IMR-90 (cell line): ENCODE measurements around the gene SNAPC4. TPM values are rescaled to one million over a fixed set of nuclear protein-coding genes. Genes with fewer than 3 reads are reported as not detected.

Source experiments
- ATAC-seq: fragments of 200-7000 bp; cut with Tn5 transposase; 2 replicates; pipeline ENCODE4 v1.9.1; 2020; ENCODE audit warnings: low read depth, mild to moderate bottlenecking, moderate library complexity
- BruUV-seq: library from RNA; stranded (reverse); fragments of 400-500 nt; replicated peaks from 2 replicates; lab custom pipeline; 2021; lab: Mats Ljungman, UMichigan
- CTCF ChIA-PET: fragments of 300-600 bp; formaldehyde crosslinking; extraction: SDS; loops from one replicate; lab custom pipeline; 2021; ENCODE audit warnings: antibody characterized with exemption; lab: Yijun Ruan, JAX
- POLR2A ChIA-PET: fragments of 300-600 bp; sonication (Branson Sonifier 250); formaldehyde crosslinking; loops from one replicate; lab custom pipeline; 2022; ENCODE audit warnings: antibody characterized with exemption; ENCODE audit not compliant: unreplicated experiment; lab: Charles Lee
- DNase-seq: peaks from one replicate; pipeline ENCODE4 v3.0.0; 2013
- H2AFZ ChIP-seq: replicated peaks from 2 replicates; pipeline ENCODE3; 2013; ENCODE audit warnings: low read length, mild to moderate bottlenecking; ENCODE audit not compliant: poor library complexity
- H2AK5ac ChIP-seq: 2 replicates; pipeline ENCODE4 v1.6.1; 2013; ENCODE audit warnings: low read depth, low read length, inconsistent platforms
- H2AK9ac ChIP-seq: replicated peaks from 2 replicates; pipeline ENCODE3; 2013; ENCODE audit warnings: mild to moderate bottlenecking, low read depth, low read length, moderate library complexity; ENCODE audit not compliant: poor library complexity
- H2BK120ac ChIP-seq: 2 replicates; pipeline ENCODE4 v1.6.1; 2013; ENCODE audit warnings: low read depth, low read length, inconsistent platforms
- H2BK15ac ChIP-seq: 3 replicates; pipeline ENCODE4 v1.6.1; 2013; ENCODE audit warnings: low read depth, low read length, inconsistent platforms
- H2BK20ac ChIP-seq: 2 replicates; pipeline ENCODE4 v1.6.1; 2013; ENCODE audit warnings: low read depth, mild to moderate bottlenecking, inconsistent platforms, low read length, moderate library complexity
- H2BK5ac ChIP-seq: 2 replicates; pipeline ENCODE4 v1.6.1; 2013; ENCODE audit warnings: mild to moderate bottlenecking, low read depth, low read length, inconsistent platforms; ENCODE audit not compliant: poor library complexity, severe bottlenecking
- H3K14ac ChIP-seq: replicated peaks from 2 replicates; pipeline ENCODE4 v1.6.1; 2013; ENCODE audit warnings: low read depth, low read length, inconsistent platforms
- H3K18ac ChIP-seq: 2 replicates; pipeline ENCODE4 v1.6.1; 2013; ENCODE audit warnings: low read depth, low read length, control low read depth
- H3K23ac ChIP-seq: 2 replicates; pipeline ENCODE4 v1.6.1; 2013; ENCODE audit warnings: low read depth, low read length, inconsistent platforms
- H3K27ac ChIP-seq: 2 replicates; pipeline ENCODE4 v1.5.1; 2013; ENCODE audit warnings: mild to moderate bottlenecking, control low read depth, low read length; ENCODE audit not compliant: insufficient read depth
- H3K27me3 ChIP-seq: 2 replicates; pipeline ENCODE4 v1.6.1; 2013; ENCODE audit warnings: low read length; ENCODE audit not compliant: control insufficient read depth, insufficient read depth
- H3K36me3 ChIP-seq: 2 replicates; pipeline ENCODE4 v1.6.1; 2013; ENCODE audit warnings: low read length, mixed read lengths; ENCODE audit not compliant: control insufficient read depth, insufficient read depth
- H3K4ac ChIP-seq: 2 replicates; pipeline ENCODE4 v1.6.1; 2013; ENCODE audit warnings: low read depth, low read length, inconsistent platforms
- H3K4me1 ChIP-seq: 2 replicates; pipeline ENCODE4 v1.6.1; 2013; ENCODE audit warnings: low read length, mixed read lengths; ENCODE audit not compliant: control insufficient read depth, insufficient read depth
- H3K4me2 ChIP-seq: 2 replicates; pipeline ENCODE4 v1.6.1; 2013; ENCODE audit warnings: low read depth, mild to moderate bottlenecking, control low read depth, low read length, moderate library complexity
- H3K4me3 ChIP-seq: 2 replicates; pipeline ENCODE4 v1.5.1; 2013; ENCODE audit warnings: low read depth, mild to moderate bottlenecking, control low read depth, low read length, moderate library complexity; ENCODE audit not compliant: insufficient read depth
- H3K56ac ChIP-seq: 2 replicates; pipeline ENCODE4 v1.6.1; 2013; ENCODE audit warnings: low read length, inconsistent platforms; ENCODE audit not compliant: insufficient read depth; ENCODE audit errors: extremely low read depth
- H3K79me1 ChIP-seq, 2 experiments: 2 replicates each; pipeline ENCODE4 v1.6.1; 2013; ENCODE audit warnings: low read length in 2 of 2, inconsistent platforms in 1 of 2, low read depth in 1 of 2
- H3K9ac ChIP-seq: 2 replicates; pipeline ENCODE4 v1.6.1; 2013; ENCODE audit warnings: low read depth, low read length, control low read depth
- H3K9me1 ChIP-seq: 2 replicates; pipeline ENCODE4 v1.6.1; 2013; ENCODE audit warnings: low read length, inconsistent platforms; ENCODE audit not compliant: insufficient read depth
- H3K9me3 ChIP-seq: 2 replicates; pipeline ENCODE4 v1.6.1; 2013; ENCODE audit warnings: low read length; ENCODE audit not compliant: control insufficient read depth, insufficient read depth
- H4K20me1 ChIP-seq: 2 replicates; pipeline ENCODE4 v1.6.1; 2013; ENCODE audit warnings: low read length, inconsistent platforms; ENCODE audit not compliant: insufficient read depth
- H4K5ac ChIP-seq: 2 replicates; pipeline ENCODE4 v1.6.1; 2013; ENCODE audit warnings: mild to moderate bottlenecking, low read depth, low read length, control low read depth
- H4K8ac ChIP-seq, 2 experiments: 2 replicates each; pipeline ENCODE4 v1.6.1; 2013; ENCODE audit warnings: low read depth in 2 of 2, low read length in 2 of 2, control low read depth in 1 of 2, inconsistent platforms in 1 of 2
- H4K91ac ChIP-seq: 2 replicates; pipeline ENCODE4 v1.6.1; 2013; ENCODE audit warnings: low read depth, low read length, inconsistent platforms; ENCODE audit not compliant: insufficient read depth
- BHLHE40 ChIP-seq: fragments of 150-350 bp; IDR thresholded peaks from 2 replicates; pipeline ENCODE4 v1.6.1; 2016; ENCODE audit warnings: mild to moderate bottlenecking, low read depth, low read length
- CEBPB ChIP-seq: IDR thresholded peaks from 2 replicates; pipeline ENCODE4 v1.6.1; 2012; ENCODE audit warnings: low read depth, low read length, improper control_type of control experiment
- CHD1 ChIP-seq: IDR thresholded peaks from 2 replicates; pipeline ENCODE4 v1.6.1; 2012; ENCODE audit warnings: low read depth, low read length, improper control_type of control experiment
- ELK1 ChIP-seq: fragments of 150-350 bp; IDR thresholded peaks from 2 replicates; pipeline ENCODE4 v1.6.1; 2016; ENCODE audit warnings: low read depth, mild to moderate bottlenecking, low read length, moderate library complexity, borderline replicate concordance
- FOS ChIP-seq: fragments of 150-350 bp; IDR thresholded peaks from 2 replicates; pipeline ENCODE4 v1.6.1; 2016; ENCODE audit warnings: low read depth, low read length
- MAFK ChIP-seq: IDR thresholded peaks from 2 replicates; pipeline ENCODE4 v1.6.1; 2012; ENCODE audit warnings: low read depth, low read length, improper control_type of control experiment
- MAZ ChIP-seq: IDR thresholded peaks from 2 replicates; pipeline ENCODE4 v1.6.1; 2012; ENCODE audit warnings: low read depth, mild to moderate bottlenecking, low read length, improper control_type of control experiment, moderate library complexity, borderline replicate concordance
- MXI1 ChIP-seq: IDR thresholded peaks from 2 replicates; pipeline ENCODE4 v1.6.1; 2012; ENCODE audit warnings: low read depth, mild to moderate bottlenecking, low read length, moderate library complexity, borderline replicate concordance
- NFE2L2 ChIP-seq: fragments of 150-350 bp; IDR thresholded peaks from 2 replicates; pipeline ENCODE4 v1.6.1; 2016; ENCODE audit warnings: low read depth, mild to moderate bottlenecking, low read length
- POLR2A ChIP-seq: IDR thresholded peaks from 2 replicates; pipeline ENCODE4 v1.6.1; 2012; ENCODE audit warnings: mild to moderate bottlenecking, low read depth, low read length
- RAD21 ChIP-seq: IDR thresholded peaks from 2 replicates; pipeline ENCODE4 v1.6.1; 2012; ENCODE audit warnings: low read length, improper control_type of control experiment
- RCOR1 ChIP-seq: IDR thresholded peaks from 2 replicates; pipeline ENCODE4 v1.6.1; 2012; ENCODE audit warnings: mild to moderate bottlenecking, low read length, improper control_type of control experiment; ENCODE audit not compliant: insufficient replicate concordance
- RFX5 ChIP-seq: IDR thresholded peaks from 2 replicates; pipeline ENCODE4 v1.8.0; 2012; ENCODE audit warnings: low read depth, mild to moderate bottlenecking, low read length, moderate library complexity
- SMC3 ChIP-seq: fragments of 150-350 bp; IDR thresholded peaks from 2 replicates; pipeline ENCODE4 v1.6.1; 2016; ENCODE audit warnings: low read depth, mild to moderate bottlenecking, antibody characterized with exemption, low read length, moderate library complexity
- USF2 ChIP-seq: fragments of 150-350 bp; IDR thresholded peaks from 2 replicates; pipeline ENCODE4 v1.6.1; 2017; ENCODE audit warnings: mild to moderate bottlenecking, antibody characterized with exemption, low read length, low read depth
- WGBS, 2 experiments: methylation state at CpG; one replicate each; pipeline versions ENCODE4 v1.1.5 to v1.1.7; 2013; ENCODE audit warnings: missing lambda C conversion rate in 2 of 2; ENCODE audit not compliant: insufficient read length in 1 of 2; ENCODE audit errors: extremely low coverage in 2 of 2; 5-methylcytosine and 5-hydroxymethylcytosine counted together
- dilution Hi-C: fragments of 300-500 bp; cut with HindIII; formaldehyde crosslinking; loops from one replicate; pipeline ENCODE4 v1.14.3; 2018; ENCODE audit warnings: low sequenced_read_pairs; ENCODE audit not compliant: unreplicated experiment
- in situ Hi-C: fragments of 300-500 bp; cut with MboI; formaldehyde crosslinking; loops from 3 replicates; pipeline ENCODE4 v1.14.3; 2019; ENCODE audit warnings: low sequenced_read_pairs, inconsistent platforms, mixed read lengths
- intact Hi-C: fragments of 100-400 bp; cut with micrococcal nuclease; formaldehyde crosslinking; loops from 2 replicates; pipeline ENCODE4 v1.10.0; 2022
- polyA plus RNA-seq, 3 experiments: library from polyadenylated mRNA; depleted of rRNA; stranded (reverse); fragments of >200 nt; gene quantifications; 2 replicates each; pipeline ENCODE4 v1.2.3, GENCODE V29; 2012; ENCODE audit warnings: low replicate concordance in 1 of 3
- total RNA-seq: library from RNA; depleted of rRNA; stranded (reverse); fragments of >200 nt; gene quantifications from 2 replicates; pipeline ENCODE4 v1.2.3, GENCODE V29; 2012
- TF ChIP-seq, protein P1 (sequence below): conservative IDR thresholded peaks from 2 replicates; pipeline ENCODE4 v1.5.1; 2012; ENCODE audit warnings: mild to moderate bottlenecking, low read depth, low read length, improper control_type of control experiment

SNAPC4 gene
- total and polyA plus RNA-seq, 2 of the 4 experiments (the other 2 are of a cell fraction) = 2.5 to 6.5 TPM

- Histone ChIP-seq H2AK5ac (no peak overlapping the region), H3K56ac (no peak overlapping the region), H2BK15ac (no peak overlapping the region), H3K9ac (no peak overlapping the region), H2AFZ (no peak overlapping the region), H3K9me3 (no peaks in the 10 kb centered on the region), H4K91ac (no peak overlapping the region), H3K27ac (no peak overlapping the region), H4K5ac (no peak overlapping the region), H2AK9ac (no peak overlapping the region), H4K8ac (no peak overlapping the region), H2BK5ac (no peak overlapping the region), H3K27me3 (no peaks in the 10 kb centered on the region), H3K4ac (no peak overlapping the region), H3K4me3 (no peak overlapping the region), H2BK120ac (no peak overlapping the region), H3K36me3 (peaks cover 66% of the 10 kb centered on the region), H3K14ac (no peak overlapping the region), H2BK20ac (no peak overlapping the region), H3K18ac (no peak overlapping the region), H3K4me1 (peaks cover 7% of the 10 kb centered on the region), H3K79me1 (peaks cover 2 to 59% of the 10 kb centered on the region in 2 experiments; a peak in 3 of 4 replicates), H3K9me1 (peaks cover 5% of the 10 kb centered on the region; the same call in 1 of the 2 replicates), H3K4me2 (no peak overlapping the region), H3K23ac (no peak overlapping the region), H4K20me1 (peaks cover 47% of the 10 kb centered on the region)
- BruUV-seq = no TSS peak
- DNase-seq (no peak), ATAC-seq (no peak)
- WGBS, 2 experiments = 60% methylated on average over 1 of the region's 5 CpGs; no CpG with 5 or more reads in 1 of the 2 experiments
- in situ Hi-C loops (no loop called here), intact Hi-C loops (no loop called here), dilution Hi-C loops (no loop called here)
- TF ChIP-seq CEBPB (no peak), NFE2L2 (no peak), SMC3 (no peak), POLR2A (no peak), MAFK (no peak), ELK1 (no peak), RFX5 (no peak), FOS (no peak), USF2 (no peak), MXI1 (no peak), RCOR1 (no peak), RAD21 (no peak), CHD1 (no peak), MAZ (no peak), BHLHE40 (no peak)
- TF ChIP-seq, protein P1, sequence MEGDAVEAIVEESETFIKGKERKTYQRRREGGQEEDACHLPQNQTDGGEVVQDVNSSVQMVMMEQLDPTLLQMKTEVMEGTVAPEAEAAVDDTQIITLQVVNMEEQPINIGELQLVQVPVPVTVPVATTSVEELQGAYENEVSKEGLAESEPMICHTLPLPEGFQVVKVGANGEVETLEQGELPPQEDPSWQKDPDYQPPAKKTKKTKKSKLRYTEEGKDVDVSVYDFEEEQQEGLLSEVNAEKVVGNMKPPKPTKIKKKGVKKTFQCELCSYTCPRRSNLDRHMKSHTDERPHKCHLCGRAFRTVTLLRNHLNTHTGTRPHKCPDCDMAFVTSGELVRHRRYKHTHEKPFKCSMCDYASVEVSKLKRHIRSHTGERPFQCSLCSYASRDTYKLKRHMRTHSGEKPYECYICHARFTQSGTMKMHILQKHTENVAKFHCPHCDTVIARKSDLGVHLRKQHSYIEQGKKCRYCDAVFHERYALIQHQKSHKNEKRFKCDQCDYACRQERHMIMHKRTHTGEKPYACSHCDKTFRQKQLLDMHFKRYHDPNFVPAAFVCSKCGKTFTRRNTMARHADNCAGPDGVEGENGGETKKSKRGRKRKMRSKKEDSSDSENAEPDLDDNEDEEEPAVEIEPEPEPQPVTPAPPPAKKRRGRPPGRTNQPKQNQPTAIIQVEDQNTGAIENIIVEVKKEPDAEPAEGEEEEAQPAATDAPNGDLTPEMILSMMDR = no peak
- CTCF ChIA-PET = no interaction called here
- POLR2A ChIA-PET = no interaction called here
These were observed 42.3 kb upstream of the SNAPC4 start for GRCh38 chr9:136442265-136442664.
